ENCODE data around the gene MEOX1.

The MEOX1 gene

GRCh38 chr17:43671031-43671692, 9.4 kb upstream of the MEOX1 start:
- TF ChIP-seq MYC (IDR thresholded peaks at IDR 0.05; ENCODE audit: low read depth, low read length) (no peak), POLR2A (IDR thresholded peaks at IDR 0.05; ENCODE audit: extremely low read depth, insufficient read length) (no peak)
- DNase-seq (ENCODE audit: low read depth) = peak; percentile 16
- no peak overlapping the region for H3K4me3 ChIP-seq (ENCODE audit: low read depth, low read length)

- DNase-seq (ENCODE audit: low read depth) = no peak
- no peak overlapping the region for H3K4me3 ChIP-seq (ENCODE audit: low read depth, low read length)
- TF ChIP-seq MAX (IDR thresholded peaks at IDR 0.05; ENCODE audit: low read depth, low read length) (no peak), CTCF (IDR thresholded peaks at IDR 0.05; ENCODE audit: low read depth, low read length) (no peak), MYC (IDR thresholded peaks at IDR 0.05; ENCODE audit: low read depth, low read length) (no peak), POLR2A (IDR thresholded peaks at IDR 0.05; ENCODE audit: extremely low read depth, insufficient read length) (no peak)
These were observed 8.9 kb upstream of the MEOX1 start for GRCh38 chr17:43670645-43671030.

GRCh38 chr17:43669971-43670644, 8.4 kb upstream of the MEOX1 start:
- TF ChIP-seq MAX (IDR thresholded peaks at IDR 0.05; ENCODE audit: low read depth, low read length) (no peak), MYC (IDR thresholded peaks at IDR 0.05; ENCODE audit: low read depth, low read length) (no peak), CTCF (IDR thresholded peaks at IDR 0.05; ENCODE audit: low read depth, low read length) (no peak), POLR2A (IDR thresholded peaks at IDR 0.05; ENCODE audit: extremely low read depth, insufficient read length) (no peak)
- H3K4me3 ChIP-seq (ENCODE audit: low read depth, low read length) = no peak overlapping the region
- DNase-seq (ENCODE audit: low read depth) = no peak

GRCh38 chr17:43667947-43668348, 6.2 kb upstream of the MEOX1 start:
- TF ChIP-seq CTCF (IDR thresholded peaks at IDR 0.05; ENCODE audit: low read depth, low read length) (no peak), POLR2A (IDR thresholded peaks at IDR 0.05; ENCODE audit: extremely low read depth, insufficient read length) (no peak), MYC (IDR thresholded peaks at IDR 0.05; ENCODE audit: low read depth, low read length) (no peak), MAX (IDR thresholded peaks at IDR 0.05; ENCODE audit: low read depth, low read length) (no peak)
- no peak for DNase-seq (ENCODE audit: low read depth)

GRCh38 chr17:43667506-43667905, 5.8 kb upstream of the MEOX1 start:
- TF ChIP-seq POLR2A (IDR thresholded peaks at IDR 0.05; ENCODE audit: extremely low read depth, insufficient read length) = no peak
- no peak for TF ChIP-seq MYC (IDR thresholded peaks at IDR 0.05; ENCODE audit: low read depth, low read length)
- no peak for TF ChIP-seq CTCF (IDR thresholded peaks at IDR 0.05; ENCODE audit: low read depth, low read length)
- no peak for TF ChIP-seq MAX (IDR thresholded peaks at IDR 0.05; ENCODE audit: low read depth, low read length)
- no peak overlapping the region for H3K4me3 ChIP-seq (ENCODE audit: low read depth, low read length)
- no peak for DNase-seq (ENCODE audit: low read depth)

More at GRCh38 chr17:43667947-43668348, 6.2 kb upstream of the MEOX1 start:
- no peak overlapping the region for H3K4me3 ChIP-seq (ENCODE audit: low read depth, low read length)

- H3K4me3 ChIP-seq (ENCODE audit: low read depth, low read length) = no peak overlapping the region
- no peak for DNase-seq (ENCODE audit: low read depth)
- TF ChIP-seq CTCF (IDR thresholded peaks at IDR 0.05; ENCODE audit: low read depth, low read length) (no peak), POLR2A (IDR thresholded peaks at IDR 0.05; ENCODE audit: extremely low read depth, insufficient read length) (no peak), MAX (IDR thresholded peaks at IDR 0.05; ENCODE audit: low read depth, low read length) (no peak), MYC (IDR thresholded peaks at IDR 0.05; ENCODE audit: low read depth, low read length) (no peak)
These were observed 4.2 kb upstream of the MEOX1 start for GRCh38 chr17:43665937-43666236.

Measured in NB4 (cell line).